GM12878 (cell line): ENCODE measurements around the gene PGAP6. TPM values are rescaled to one million over a fixed set of nuclear protein-coding genes. Genes with fewer than 3 reads are reported as not detected.

Experiments
- ATF3 ChIP-seq: IDR thresholded peaks from 2 replicates; pipeline ENCODE4 v1.6.1; 2011; ENCODE audit warnings: low read depth, mild to moderate bottlenecking, low read length, moderate library complexity, borderline replicate concordance; ENCODE audit errors: extremely low read depth
- BCL11A ChIP-seq: IDR thresholded peaks from 2 replicates; pipeline ENCODE4 v1.6.1; 2011; ENCODE audit warnings: low read depth, low read length
- CHD4 ChIP-seq: fragments of 200-600 bp; sonication (generic); IDR thresholded peaks from 2 replicates; pipeline ENCODE4 v1.6.1; 2016; ENCODE audit warnings: mild to moderate bottlenecking
- CTCF ChIP-seq, 3 experiments: IDR thresholded peaks in 2 of 3; conservative IDR thresholded peaks in 1 of 3; 2 replicates each; pipeline ENCODE4 v1.5.1; 2011; ENCODE audit warnings: low read depth in 3 of 3, low read length in 3 of 3, mild to moderate bottlenecking in 3 of 3, control low read depth in 2 of 3, moderate library complexity in 2 of 3, inconsistent platforms in 1 of 3, mixed read lengths in 1 of 3; ENCODE audit not compliant: control insufficient read depth in 2 of 3, insufficient read depth in 1 of 3; ENCODE audit errors: extremely low read depth in 1 of 3
- CUX1 ChIP-seq: IDR thresholded peaks from 2 replicates; pipeline ENCODE4 v1.6.1; 2012; ENCODE audit warnings: improper control_type of control experiment, low read depth, low read length; ENCODE audit not compliant: insufficient replicate concordance
- ELK1 ChIP-seq: IDR thresholded peaks from 2 replicates; pipeline ENCODE4 v1.6.1; 2012; ENCODE audit warnings: low read depth, low read length, improper control_type of control experiment
- FOXK2 ChIP-seq: fragments of 450-650 bp; IDR thresholded peaks from 2 replicates; pipeline ENCODE4 v1.6.1; 2017; ENCODE audit warnings: mild to moderate bottlenecking, moderate library complexity
- LARP7 ChIP-seq: fragments of 450-650 bp; IDR thresholded peaks from 2 replicates; pipeline ENCODE4 v1.6.1; 2017; ENCODE audit warnings: mild to moderate bottlenecking
- MTA2 ChIP-seq: fragments of 450-650 bp; IDR thresholded peaks from 2 replicates; pipeline ENCODE4 v1.6.1; 2016; ENCODE audit warnings: low read depth, mild to moderate bottlenecking, moderate library complexity
- MXI1 ChIP-seq: fragments of 150-350 bp; IDR thresholded peaks from 2 replicates; pipeline ENCODE4 v1.6.1; 2011; ENCODE audit warnings: low read depth, mild to moderate bottlenecking, inconsistent platforms, low read length, improper control_type of control experiment
- NRF1 ChIP-seq: conservative IDR thresholded peaks from 2 replicates; pipeline ENCODE4 v1.6.1; 2011; ENCODE audit warnings: mild to moderate bottlenecking, low read depth, low read length, improper control_type of control experiment
- RCOR1 ChIP-seq: conservative IDR thresholded peaks from 2 replicates; pipeline ENCODE4 v1.6.1; 2012; ENCODE audit warnings: low read depth, low read length, improper control_type of control experiment
- SUPT20H ChIP-seq: IDR thresholded peaks from 2 replicates; pipeline ENCODE4 v1.6.1; 2011; ENCODE audit warnings: low read depth, mild to moderate bottlenecking, low read length, moderate library complexity, borderline replicate concordance; ENCODE audit not compliant: control insufficient read depth
- YY1 ChIP-seq: IDR thresholded peaks from 2 replicates; pipeline ENCODE4 v1.6.1; 2011; ENCODE audit warnings: low read depth, mild to moderate bottlenecking, low read length
- ZNF217 ChIP-seq: fragments of 450-650 bp; IDR thresholded peaks from 2 replicates; pipeline ENCODE4 v1.6.1; 2017; ENCODE audit warnings: antibody characterized with exemption, mild to moderate bottlenecking
- ZNF687 ChIP-seq: fragments of 450-650 bp; IDR thresholded peaks from 2 replicates; pipeline ENCODE4 v1.6.1; 2017; ENCODE audit warnings: mild to moderate bottlenecking, moderate library complexity
- polyA plus RNA-seq, 11 experiments: library from polyadenylated mRNA; depleted of rRNA in 4 of 11; unstranded in 6 of 11; stranded (reverse) in 5 of 11; fragments of >200 nt; fragmentation: Nextera tagmentation in 4 of 11; fragmentation: Illumina TruSeq in 1 of 11; extraction: Ambion mirVana in 4 of 11; extraction: Trizol in 1 of 11; gene quantifications; 1 replicate in 1 of 11; 2 replicates in 10 of 11; pipeline versions ENCODE4 v1.2.1 to v1.2.3, GENCODE V29; 2011 to 2016; ENCODE audit warnings: inconsistent platforms in 2 of 11, missing spikeins in 2 of 11, low read depth in 1 of 11
- total RNA-seq, 4 experiments: library from RNA; depleted of rRNA in 3 of 4; stranded (reverse); fragments of >200 nt in 3 of 4; fragmentation: Illumina TruSeq in 1 of 4; extraction: Trizol in 1 of 4; gene quantifications; 2 replicates each; pipeline versions ENCODE4 v1.2.1 to v1.2.3, GENCODE V29; 2013 to 2021

PGAP6 gene
- total and polyA plus RNA-seq, 10 of the 15 experiments (the other 5 are each of a cell fraction or from before 2014, with no cell fraction given), result 0.76 to 48.8 (median 18.4) TPM

GRCh38 chr16:352547-353403 is 29.0 kb downstream of the PGAP6 start, which contains the start of gene AXIN1 (continued):
- TF ChIP-seq ZNF687 (no peak), RCOR1 (no peak), FOXK2 (no peak), MXI1 (no peak), SUPT20H (no peak), CUX1 (no peak), ATF3 (no peak), BCL11A (no peak), ELK1 (peak; percentile 34; the same call in 1 of the 2 replicates), ZNF217 (no peak), MTA2 (no peak), CHD4 (no peak), NRF1 (no peak), YY1 (peak; percentile 63; the same call in 1 of the 2 replicates), LARP7 (no peak), CTCF (IDR thresholded peaks at IDR 0.05 in 2 of 3, conservative IDR thresholded peaks at IDR 0.05 in 1 of 3; ENCODE audit: control insufficient read depth in 2 of 3, extremely low read depth in 1 of 3, insufficient read depth in 1 of 3, low read depth in 3 of 3, low read length in 3 of 3) (peak; percentile 29 to 57 (median 55); a peak in 4 of 6 replicates)
